NB4 (cell line): ENCODE results near the gene CD300E.

Source experiments
- DNase-seq: peaks from one replicate; pipeline ENCODE4 v3.0.0; 2010; ENCODE audit warnings: low read depth
- H3K4me3 ChIP-seq: one replicate; pipeline ENCODE4 v1.5.1; 2011; ENCODE audit warnings: mild to moderate bottlenecking, low read depth, low read length, moderate library complexity
- MYC ChIP-seq: IDR thresholded peaks from 2 replicates; pipeline ENCODE4 v1.6.1; 2011; ENCODE audit warnings: low read depth, low read length
- POLR2A ChIP-seq: IDR thresholded peaks from 2 replicates; pipeline ENCODE4 v1.6.1; 2011; ENCODE audit warnings: mild to moderate bottlenecking; ENCODE audit not compliant: insufficient read length; ENCODE audit errors: extremely low read depth
- TF ChIP-seq, protein P1 (sequence below): IDR thresholded peaks from 2 replicates; pipeline ENCODE4 v1.6.1; 2011; ENCODE audit warnings: low read depth, low read length
- TF ChIP-seq, protein P2 (sequence below): IDR thresholded peaks from one replicate; pipeline ENCODE4 v1.5.1; 2012; ENCODE audit warnings: low read depth, low read length

The CD300E gene

DNA sequence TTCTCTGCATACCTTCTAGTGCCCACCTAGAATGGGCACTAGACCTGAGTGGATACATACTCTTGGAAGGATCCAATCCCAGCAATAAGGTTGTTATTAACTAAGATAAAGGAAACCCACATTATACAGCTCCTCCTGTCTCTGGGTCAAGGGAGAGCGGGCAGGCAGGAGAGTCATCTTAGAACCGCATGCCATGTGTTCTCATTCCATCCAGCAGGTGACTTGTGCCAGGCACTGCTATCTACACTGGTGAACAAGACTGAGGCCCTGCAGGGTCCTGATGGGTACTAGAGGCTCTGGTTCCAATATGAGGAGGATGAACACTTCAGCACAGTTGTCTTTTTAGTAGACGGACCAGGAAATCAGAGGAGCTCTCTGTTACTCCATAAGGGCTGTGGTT is 50.4 kb downstream of the CD300E start:
- no peak overlapping the region for H3K4me3 ChIP-seq
- no peak for DNase-seq
- TF ChIP-seq, protein P1, sequence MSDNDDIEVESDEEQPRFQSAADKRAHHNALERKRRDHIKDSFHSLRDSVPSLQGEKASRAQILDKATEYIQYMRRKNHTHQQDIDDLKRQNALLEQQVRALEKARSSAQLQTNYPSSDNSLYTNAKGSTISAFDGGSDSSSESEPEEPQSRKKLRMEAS, result no peak
- TF ChIP-seq, protein P2, sequence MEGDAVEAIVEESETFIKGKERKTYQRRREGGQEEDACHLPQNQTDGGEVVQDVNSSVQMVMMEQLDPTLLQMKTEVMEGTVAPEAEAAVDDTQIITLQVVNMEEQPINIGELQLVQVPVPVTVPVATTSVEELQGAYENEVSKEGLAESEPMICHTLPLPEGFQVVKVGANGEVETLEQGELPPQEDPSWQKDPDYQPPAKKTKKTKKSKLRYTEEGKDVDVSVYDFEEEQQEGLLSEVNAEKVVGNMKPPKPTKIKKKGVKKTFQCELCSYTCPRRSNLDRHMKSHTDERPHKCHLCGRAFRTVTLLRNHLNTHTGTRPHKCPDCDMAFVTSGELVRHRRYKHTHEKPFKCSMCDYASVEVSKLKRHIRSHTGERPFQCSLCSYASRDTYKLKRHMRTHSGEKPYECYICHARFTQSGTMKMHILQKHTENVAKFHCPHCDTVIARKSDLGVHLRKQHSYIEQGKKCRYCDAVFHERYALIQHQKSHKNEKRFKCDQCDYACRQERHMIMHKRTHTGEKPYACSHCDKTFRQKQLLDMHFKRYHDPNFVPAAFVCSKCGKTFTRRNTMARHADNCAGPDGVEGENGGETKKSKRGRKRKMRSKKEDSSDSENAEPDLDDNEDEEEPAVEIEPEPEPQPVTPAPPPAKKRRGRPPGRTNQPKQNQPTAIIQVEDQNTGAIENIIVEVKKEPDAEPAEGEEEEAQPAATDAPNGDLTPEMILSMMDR, result no peak
- TF ChIP-seq POLR2A, result no peak
- no peak for TF ChIP-seq MYC

DNA sequence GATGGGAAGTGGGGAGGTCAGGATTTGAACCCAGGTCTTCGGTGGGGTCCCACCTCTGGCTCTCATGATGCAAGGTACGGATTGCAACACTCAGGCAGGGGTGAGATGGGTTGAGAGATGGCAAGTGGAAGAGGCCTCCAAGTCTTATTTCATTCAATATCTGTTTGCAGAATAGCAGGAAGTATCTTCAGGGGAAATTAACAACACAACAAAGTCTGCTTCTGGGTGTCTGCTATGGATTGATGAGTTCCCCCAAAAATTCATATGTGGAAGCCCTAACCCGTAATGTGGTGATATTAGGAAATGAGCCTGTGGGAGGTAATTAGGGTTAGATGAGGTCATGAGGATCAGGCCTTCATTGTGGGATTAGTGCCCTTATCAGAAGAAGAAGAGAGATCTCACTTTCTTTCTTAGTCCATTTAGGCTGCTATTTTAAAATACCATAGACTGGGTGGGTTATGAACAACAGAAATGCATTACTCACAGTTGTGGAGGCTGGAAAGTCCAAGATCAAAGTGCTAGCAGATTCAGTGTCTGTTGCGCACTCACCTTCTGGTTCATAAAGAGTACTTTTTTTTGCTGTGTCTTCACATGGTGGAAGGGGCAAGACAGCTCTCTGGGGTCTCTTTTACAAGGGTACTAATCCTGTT is 51.8 kb downstream of the CD300E start:
- DNase-seq, result peak; percentile 27
- H3K4me3 ChIP-seq, result no peak overlapping the region
- TF ChIP-seq, protein P2, result no peak
- no peak for TF ChIP-seq POLR2A
- TF ChIP-seq, protein P1, result no peak
- TF ChIP-seq MYC, result no peak

DNA sequence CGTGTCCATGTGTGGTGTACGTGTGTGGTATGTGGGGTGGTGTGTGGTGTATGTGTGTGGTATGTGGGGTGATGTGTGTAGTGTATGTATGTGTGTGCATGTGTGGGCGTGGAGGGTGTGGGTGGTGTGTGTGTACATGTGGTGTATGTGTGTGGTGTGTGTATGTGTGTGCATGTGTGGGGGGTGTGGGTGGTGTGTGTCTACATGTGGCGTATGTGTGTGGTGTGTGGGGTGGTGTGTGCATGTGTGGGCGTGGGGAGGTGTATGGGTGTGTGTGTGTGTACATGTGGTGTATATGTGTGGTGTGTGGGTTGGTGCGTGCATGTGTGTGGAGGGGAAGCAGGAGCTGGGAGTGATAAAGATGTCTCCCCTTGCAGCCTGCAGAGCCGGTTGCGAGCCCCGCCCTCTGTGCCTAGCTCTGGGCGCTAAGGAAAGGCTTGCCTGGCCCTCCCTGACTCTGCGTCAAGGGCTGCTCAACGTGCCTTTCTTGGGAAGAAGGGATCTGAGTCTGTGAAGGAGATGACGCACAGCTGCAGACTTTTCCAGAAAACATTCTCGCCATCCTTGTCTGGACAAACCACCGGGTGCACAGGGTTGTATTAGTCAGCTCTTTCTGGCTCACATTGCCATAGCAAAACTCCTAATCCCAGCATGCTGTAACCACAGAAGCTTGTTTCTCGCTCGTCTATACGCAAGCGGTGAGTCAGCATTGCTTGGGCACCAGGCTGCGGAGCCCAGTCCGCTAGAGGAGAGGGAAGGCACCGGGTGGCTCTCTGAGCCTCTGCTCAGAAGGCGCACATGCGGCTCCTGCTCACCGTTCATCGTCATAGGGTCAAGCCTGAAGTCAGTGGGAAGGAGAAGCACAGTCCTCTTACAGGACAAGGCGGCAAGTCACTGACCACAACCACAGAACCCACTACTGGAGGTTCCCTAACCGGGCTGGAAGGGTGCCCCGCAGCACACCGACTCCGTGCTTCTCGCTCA is 54.2 kb downstream of the CD300E start:
- H3K4me3 ChIP-seq, result no peak overlapping the region
- peak; percentile 96 for DNase-seq
- TF ChIP-seq MYC (peak; percentile 56; the same call in 1 of the 2 replicates), POLR2A (no peak)
- TF ChIP-seq, protein P2, result no peak
- TF ChIP-seq, protein P1, result peak; percentile 73

DNA sequence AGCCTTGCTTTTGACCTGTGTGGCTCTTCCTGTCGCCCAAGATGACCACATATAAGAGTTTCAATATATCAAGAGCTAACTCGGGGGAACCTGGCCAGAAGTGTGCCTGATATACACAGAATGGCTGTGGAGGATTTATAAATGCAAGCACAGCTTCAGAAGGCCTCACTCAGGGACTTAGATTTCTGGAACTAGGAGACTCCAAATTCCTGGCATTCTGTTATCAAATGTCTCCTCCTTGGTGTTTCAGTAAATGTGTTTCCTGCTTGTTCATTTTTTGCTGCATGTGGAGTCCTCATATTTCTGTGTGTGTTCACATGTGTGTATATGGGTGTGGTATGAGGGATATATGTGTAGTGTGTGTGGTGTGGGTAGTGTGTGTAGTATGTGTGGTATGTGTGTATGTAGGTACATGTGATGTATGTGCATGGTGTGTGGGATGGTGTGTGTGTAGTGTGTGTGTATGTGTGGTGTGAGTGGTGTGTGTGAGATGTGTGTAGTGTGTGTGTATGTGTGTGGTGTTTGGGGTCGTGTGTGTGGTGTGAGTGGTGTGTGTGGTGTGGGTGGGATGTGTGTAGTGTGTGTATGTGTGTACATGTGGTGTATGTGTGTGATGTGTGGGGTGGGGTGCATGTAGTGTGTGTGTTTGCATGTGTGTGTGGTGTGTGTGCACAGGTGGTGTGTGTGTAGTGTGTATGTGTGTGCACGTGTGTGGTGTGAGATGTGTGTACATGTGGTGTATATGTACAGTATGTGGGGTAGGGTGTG is 55.2 kb downstream of the CD300E start:
- no peak for TF ChIP-seq POLR2A
- TF ChIP-seq MYC, result no peak
- TF ChIP-seq, protein P1, result no peak
- TF ChIP-seq, protein P2, result no peak
- no peak overlapping the region for H3K4me3 ChIP-seq
- no peak for DNase-seq

DNA sequence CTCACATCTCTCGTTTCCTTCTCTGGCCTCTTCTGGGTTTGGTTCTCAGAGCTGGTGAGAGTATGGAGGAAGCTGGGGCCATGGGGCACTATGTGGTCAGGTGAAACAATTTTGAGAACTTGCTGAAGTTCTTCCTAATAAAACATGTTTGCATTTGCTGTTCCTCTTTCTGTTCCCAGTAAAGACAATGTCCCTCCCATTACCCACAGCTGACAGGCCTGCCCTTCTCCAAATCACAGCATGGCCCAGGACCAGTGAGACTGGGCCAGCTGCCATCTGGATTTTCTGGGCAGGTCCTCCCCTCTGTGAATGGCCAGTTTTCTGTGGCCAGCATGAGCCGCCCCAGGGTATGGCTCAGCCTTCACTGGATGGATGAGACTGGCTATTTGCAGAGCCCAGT is 56.1 kb downstream of the CD300E start, which contains the start of gene CD300H:
Gene CD300H (minus strand): TSS at position 113 of the 400 bp plus-strand sequence.
- no peak within 1 kb of the TSS for H3K4me3 ChIP-seq
- TF ChIP-seq, protein P1, result no peak
- no peak for TF ChIP-seq MYC
- TF ChIP-seq, protein P2, result no peak
- no peak for TF ChIP-seq POLR2A
- DNase-seq, result peak; percentile 62
